ENCODE data around the gene CCL17. TPM values are rescaled to one million over a fixed set of nuclear protein-coding genes. Genes with fewer than 3 reads are reported as not detected.
"Not testable (repeated sequence)": the region's sequence is repeated elsewhere in the genome, so short reads cannot be mapped to it uniquely, and the experiment has no call there.

CCL17 gene
- polyA plus RNA-seq, 1 experiment, result not detected

DNA sequence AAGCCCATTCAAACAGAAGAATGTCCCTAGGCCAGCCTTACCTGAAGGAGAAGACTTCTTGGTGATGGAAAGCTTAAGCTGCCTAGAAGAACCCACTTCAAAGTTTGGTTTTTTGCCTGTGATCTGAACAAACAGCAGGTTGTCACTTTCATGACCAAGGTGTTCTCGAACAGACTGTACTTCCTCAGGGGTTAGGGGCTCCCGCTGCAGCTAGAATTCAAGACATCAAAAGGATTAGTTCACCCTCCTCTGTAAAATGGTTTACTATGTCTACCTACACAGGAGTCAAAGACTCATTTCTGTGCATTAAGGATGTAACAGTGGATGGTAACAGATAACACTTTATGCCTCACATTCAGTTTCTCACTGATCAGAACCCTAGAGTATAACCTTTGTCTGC, 29.4 kb downstream of the CCL17 start:
- Histone ChIP-seq H3K27ac (ENCODE audit: low read depth, low read length) (no peak overlapping the region), H3K9me3 (ENCODE audit: control insufficient read depth, insufficient read depth, low read length) (no peaks in the 10 kb centered on the region), H3K27me3 (ENCODE audit: control insufficient read depth, insufficient read depth, low read length) (no peaks in the 10 kb centered on the region), H3K4me3 (ENCODE audit: low read depth, low read length) (no peak overlapping the region)
- no peak for DNase-seq (ENCODE audit: low read depth, low spot score)
- ChIA-PET CTCF (interaction anchor here (0.6 to 1.7 kb wide), 2 partner anchors 10 to 17 kb away, joined by 3 to 7 read pairs; no protein-coding TSS in a partner anchor), POLR2A (no interaction called here)
- TF ChIP-seq, protein P1, sequence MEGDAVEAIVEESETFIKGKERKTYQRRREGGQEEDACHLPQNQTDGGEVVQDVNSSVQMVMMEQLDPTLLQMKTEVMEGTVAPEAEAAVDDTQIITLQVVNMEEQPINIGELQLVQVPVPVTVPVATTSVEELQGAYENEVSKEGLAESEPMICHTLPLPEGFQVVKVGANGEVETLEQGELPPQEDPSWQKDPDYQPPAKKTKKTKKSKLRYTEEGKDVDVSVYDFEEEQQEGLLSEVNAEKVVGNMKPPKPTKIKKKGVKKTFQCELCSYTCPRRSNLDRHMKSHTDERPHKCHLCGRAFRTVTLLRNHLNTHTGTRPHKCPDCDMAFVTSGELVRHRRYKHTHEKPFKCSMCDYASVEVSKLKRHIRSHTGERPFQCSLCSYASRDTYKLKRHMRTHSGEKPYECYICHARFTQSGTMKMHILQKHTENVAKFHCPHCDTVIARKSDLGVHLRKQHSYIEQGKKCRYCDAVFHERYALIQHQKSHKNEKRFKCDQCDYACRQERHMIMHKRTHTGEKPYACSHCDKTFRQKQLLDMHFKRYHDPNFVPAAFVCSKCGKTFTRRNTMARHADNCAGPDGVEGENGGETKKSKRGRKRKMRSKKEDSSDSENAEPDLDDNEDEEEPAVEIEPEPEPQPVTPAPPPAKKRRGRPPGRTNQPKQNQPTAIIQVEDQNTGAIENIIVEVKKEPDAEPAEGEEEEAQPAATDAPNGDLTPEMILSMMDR (IDR thresholded peaks at IDR 0.05; ENCODE audit: low read depth, low read length), result no peak

DNA sequence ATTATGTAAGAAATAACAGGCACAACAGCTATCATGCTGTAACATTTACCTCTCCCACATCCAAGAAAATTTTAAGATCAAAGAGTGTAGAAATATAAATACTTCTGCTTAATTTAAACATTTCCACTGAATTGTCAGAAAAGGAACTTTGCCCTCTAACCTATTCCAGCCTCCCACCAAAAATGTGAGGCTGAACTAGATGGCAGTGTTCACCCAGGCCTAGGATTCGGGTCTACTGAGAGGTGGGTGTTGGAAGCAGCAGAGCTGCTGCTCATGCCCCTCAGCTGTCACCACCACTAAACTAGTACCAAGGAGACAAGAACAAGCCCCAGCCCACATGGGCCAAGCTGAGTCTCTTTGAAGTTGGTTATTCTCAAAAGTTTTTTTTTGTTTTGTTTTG, 31.3 kb downstream of the CCL17 start:
- DNase-seq (ENCODE audit: low read depth, low spot score), result no peak
- H3K9me3 ChIP-seq (ENCODE audit: control insufficient read depth, insufficient read depth, low read length), result peaks cover 7% of the 10 kb centered on the region; the same call in 1 of the 2 replicates
- TF ChIP-seq, protein P1 (IDR thresholded peaks at IDR 0.05; ENCODE audit: low read depth, low read length), result no peak
- H3K27ac ChIP-seq (ENCODE audit: low read depth, low read length), result no peak overlapping the region
- no peaks in the 10 kb centered on the region for H3K27me3 ChIP-seq (ENCODE audit: control insufficient read depth, insufficient read depth, low read length)
- ChIA-PET POLR2A (no interaction called here), CTCF (interaction anchor here (1.0 to 1.3 kb wide), 2 partner anchors 17 to 26 kb away, joined by 4 read pairs; partner anchors contain the start of gene POLR2C)
- H3K4me3 ChIP-seq (ENCODE audit: low read depth, low read length), result no peak overlapping the region

DNA sequence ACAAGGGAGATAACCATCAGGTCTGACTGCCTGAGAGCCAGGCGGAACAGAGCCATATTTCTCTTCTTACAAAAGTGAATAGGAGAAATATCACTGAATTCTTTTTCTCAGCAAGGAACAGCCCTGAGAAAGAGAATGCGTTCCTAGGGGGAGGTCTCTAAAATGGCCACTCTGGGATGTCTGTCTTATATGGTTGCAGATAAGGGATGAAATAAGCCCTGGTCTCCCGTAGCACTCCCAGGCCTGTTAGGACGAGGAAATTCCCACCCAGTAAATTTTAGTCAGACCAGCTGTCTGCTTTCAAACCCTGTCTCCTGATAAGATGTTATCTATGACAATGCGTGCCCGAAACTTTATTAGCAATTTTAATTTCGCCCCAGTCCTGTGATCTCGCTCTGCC, 35.4 kb downstream of the CCL17 start:
- CTCF ChIA-PET, result interaction anchor here (1.0 to 2.7 kb wide), 3 partner anchors 18 to 22 kb away, joined by 3 to 13 read pairs (median 7); partner anchors contain the start of gene POLR2C
- POLR2A ChIA-PET, result interaction anchor here (0.6 kb wide), 1 partner anchor 16 kb away, joined by 6 read pairs; no protein-coding TSS in a partner anchor
- not testable (repeated sequence) for H3K9me3 ChIP-seq (ENCODE audit: control insufficient read depth, insufficient read depth, low read length); H3K27ac ChIP-seq (ENCODE audit: low read depth, low read length); H3K4me3 ChIP-seq (ENCODE audit: low read depth, low read length); DNase-seq (ENCODE audit: low read depth, low spot score); H3K27me3 ChIP-seq (ENCODE audit: control insufficient read depth, insufficient read depth, low read length)

DNA sequence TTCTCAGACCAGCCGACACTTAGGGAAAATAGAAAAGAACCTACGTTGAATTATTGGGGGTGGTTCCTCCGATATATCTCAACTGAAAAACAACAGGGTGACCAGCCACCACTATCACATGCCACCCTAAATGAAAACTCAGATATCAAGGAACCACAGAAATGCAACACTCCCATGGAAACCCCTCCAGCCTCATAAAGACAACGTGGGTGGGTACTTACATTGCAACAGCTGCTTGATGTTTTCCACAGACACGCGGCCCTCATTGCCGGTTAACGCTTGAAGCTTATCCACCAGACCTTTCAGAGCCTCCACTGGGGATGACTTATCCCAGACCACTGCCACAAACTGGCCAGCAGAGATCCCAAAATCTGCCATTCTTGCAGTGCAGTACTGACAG, 36.0 kb downstream of the CCL17 start:
- CTCF ChIA-PET, result interaction anchor here (3.2 kb wide), 1 partner anchor 23 kb away, joined by 11 read pairs; no protein-coding TSS in a partner anchor

DNA sequence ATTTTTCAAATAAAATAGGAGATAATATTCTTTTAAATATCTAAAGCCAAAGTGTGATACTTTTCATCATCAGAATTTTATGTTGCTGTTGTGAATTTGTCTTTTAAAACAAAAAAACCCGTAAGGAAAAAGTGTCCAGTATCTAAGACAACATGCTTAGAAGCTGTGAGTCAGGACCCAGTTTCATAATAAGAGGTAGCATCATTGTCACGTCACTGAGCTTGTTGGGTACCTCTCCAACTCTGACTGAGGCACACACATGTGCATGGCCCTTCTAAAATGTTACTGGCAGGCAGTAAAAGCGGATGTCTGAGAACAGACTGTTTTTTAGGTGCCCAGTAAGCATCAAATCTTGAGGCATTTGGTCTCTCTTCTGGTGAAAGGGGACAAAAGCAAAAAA, 40.1 kb downstream of the CCL17 start:
- Histone ChIP-seq H3K27me3 (ENCODE audit: control insufficient read depth, insufficient read depth, low read length) (no peaks in the 10 kb centered on the region), H3K27ac (ENCODE audit: low read depth, low read length) (no peak overlapping the region), H3K4me3 (ENCODE audit: low read depth, low read length) (no peak overlapping the region), H3K9me3 (ENCODE audit: control insufficient read depth, insufficient read depth, low read length) (peaks cover 7% of the 10 kb centered on the region)
- no peak for DNase-seq (ENCODE audit: low read depth, low spot score)
- ChIA-PET POLR2A (no interaction called here), CTCF (interaction anchor here (0.9 to 1.3 kb wide), 4 partner anchors 17 to 28 kb away, joined by 3 to 9 read pairs (median 4); partner anchors contain the start of gene POLR2C)
- TF ChIP-seq, protein P1 (IDR thresholded peaks at IDR 0.05; ENCODE audit: low read depth, low read length), result no peak

More for the DNA sequence above, 36.0 kb downstream of the CCL17 start:
- DNase-seq (ENCODE audit: low read depth, low spot score); H3K27me3 ChIP-seq (ENCODE audit: control insufficient read depth, insufficient read depth, low read length); H3K27ac ChIP-seq (ENCODE audit: low read depth, low read length); H3K9me3 ChIP-seq (ENCODE audit: control insufficient read depth, insufficient read depth, low read length); H3K4me3 ChIP-seq (ENCODE audit: low read depth, low read length); POLR2A ChIA-PET: not testable (repeated sequence)

DNA sequence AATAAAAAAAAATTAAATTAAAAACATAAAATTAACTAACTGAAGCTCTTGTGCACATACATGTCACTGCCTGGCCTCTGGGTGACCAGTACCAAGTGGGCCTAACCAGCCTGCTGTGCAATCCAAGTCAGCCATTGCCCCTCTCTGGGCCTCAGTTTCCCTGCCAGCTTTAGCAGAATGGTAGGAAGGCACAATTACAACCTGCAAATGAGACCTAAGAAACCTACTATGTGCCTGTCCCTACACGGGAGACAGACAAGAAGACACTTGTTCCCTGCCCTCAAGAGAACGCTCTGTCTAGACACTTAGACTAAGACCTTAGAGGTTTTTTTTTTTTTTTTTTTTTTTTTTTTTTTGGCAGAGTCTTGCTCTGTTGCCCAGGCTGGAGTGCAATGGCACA, 40.9 kb downstream of the CCL17 start:
- no peak overlapping the region for H3K27ac ChIP-seq (ENCODE audit: low read depth, low read length)
- no peaks in the 10 kb centered on the region for H3K27me3 ChIP-seq (ENCODE audit: control insufficient read depth, insufficient read depth, low read length)
- no peak for DNase-seq (ENCODE audit: low read depth, low spot score)
- ChIA-PET POLR2A (no interaction called here), CTCF (interaction anchor here (1.1 kb wide), 2 partner anchors 17 to 74 kb away, joined by 3 to 9 read pairs; partner anchors contain the start of gene POLR2C)
- H3K4me3 ChIP-seq (ENCODE audit: low read depth, low read length), result no peak overlapping the region
- TF ChIP-seq, protein P1 (IDR thresholded peaks at IDR 0.05; ENCODE audit: low read depth, low read length), result no peak
- H3K9me3 ChIP-seq (ENCODE audit: control insufficient read depth, insufficient read depth, low read length), result peaks cover 2% of the 10 kb centered on the region

All from AG04450 (cell line).